HG02610 (cell line): Measurements from ENCODE around the gene GOLGA1.
"Not testable (repeated sequence)": the region's sequence is repeated elsewhere in the genome, so short reads cannot be mapped to it uniquely, and the experiment has no call there.

Source experiments
- ATAC-seq: cut with Tn5 transposase; IDR thresholded peaks from one replicate; pipeline ENCODE4 v1.9.1; 2021; ENCODE audit warnings: mild to moderate bottlenecking, moderate library complexity; ENCODE audit not compliant: unreplicated experiment

Gene GOLGA1

GRCh38 chr9:124940521-124940893 is 376 bp downstream of the GOLGA1 start:
- peak; percentile 35 for ATAC-seq

GRCh38 chr9:124939944-124940343 is 939 bp downstream of the GOLGA1 start:
- no peak for ATAC-seq

GRCh38 chr9:124934290-124934689 is 6.6 kb downstream of the GOLGA1 start:
- no peak for ATAC-seq

GRCh38 chr9:124932333-124932732 is 8.6 kb downstream of the GOLGA1 start:
- ATAC-seq = no peak

GRCh38 chr9:124929464-124929863 is 11.4 kb downstream of the GOLGA1 start:
- no peak for ATAC-seq

GRCh38 chr9:124928116-124928515 is 12.8 kb downstream of the GOLGA1 start:
- ATAC-seq = no peak

- ATAC-seq = not testable (repeated sequence)
These were observed 20.5 kb downstream of the GOLGA1 start for GRCh38 chr9:124920394-124920793.

GRCh38 chr9:124914753-124915405 is 26.0 kb downstream of the GOLGA1 start:
- no peak for ATAC-seq

- no peak for ATAC-seq
These were observed 27.5 kb downstream of the GOLGA1 start for GRCh38 chr9:124913378-124913777.

- ATAC-seq = no peak
These were observed 29.1 kb downstream of the GOLGA1 start for GRCh38 chr9:124911766-124912165.

- no peak for ATAC-seq
These were observed 32.8 kb downstream of the GOLGA1 start for GRCh38 chr9:124908098-124908497.

- no peak for ATAC-seq
These were observed 33.9 kb downstream of the GOLGA1 start for GRCh38 chr9:124906966-124907365.

- no peak for ATAC-seq
These were observed 41.0 kb downstream of the GOLGA1 start for GRCh38 chr9:124899845-124900244.

GRCh38 chr9:124897570-124898460 is 43.1 kb downstream of the GOLGA1 start:
- no peak for ATAC-seq

- ATAC-seq = no peak
These were observed 46.1 kb downstream of the GOLGA1 start for GRCh38 chr9:124894741-124895170.

- ATAC-seq = no peak
These were observed 46.7 kb downstream of the GOLGA1 start for GRCh38 chr9:124894035-124894740.

GRCh38 chr9:124890179-124890578 is 50.7 kb downstream of the GOLGA1 start:
- no peak for ATAC-seq

- no peak for ATAC-seq
These were observed 51.9 kb downstream of the GOLGA1 start for GRCh38 chr9:124889006-124889405.

GRCh38 chr9:124887832-124888231 is 53.1 kb downstream of the GOLGA1 start:
- no peak for ATAC-seq

GRCh38 chr9:124886866-124887492 is 53.9 kb downstream of the GOLGA1 start:
- ATAC-seq = no peak

- no peak for ATAC-seq
These were observed 54.4 kb downstream of the GOLGA1 start for GRCh38 chr9:124886461-124886860.
